Motor neuron (in vitro differentiated cells): ENCODE data around the gene TTC38. TPM values are rescaled to one million over a fixed set of nuclear protein-coding genes. Genes with fewer than 3 reads are reported as not detected.

Source experiments
- ATAC-seq, 8 experiments: fragments of 200-7000 bp; cut with Tn5 transposase; replicated peaks in 6 of 8; 2 replicates each; pipeline ENCODE4 v1.8.0; 2021; ENCODE audit warnings: mild to moderate bottlenecking in 8 of 8, moderate library complexity in 8 of 8
- H3K27ac ChIP-seq, 2 donors: fragments of 250-450 bp; sonication (Bioruptor Pico); 2 replicates each; pipeline ENCODE4 v1.9.0; 2021; ENCODE audit warnings: antibody characterized with exemption in 2 of 2, mild to moderate bottlenecking in 2 of 2, moderate library complexity in 1 of 2
- H3K4me1 ChIP-seq, 2 donors: fragments of 250-450 bp; sonication (Bioruptor Pico); replicated peaks in 1 of 2; 2 replicates each; pipeline ENCODE4 v1.6.1; 2021; ENCODE audit warnings: antibody characterized with exemption in 2 of 2, mild to moderate bottlenecking in 2 of 2, moderate library complexity in 1 of 2
- H3K4me3 ChIP-seq, 5 donors: fragments of 250-450 bp; sonication (Bioruptor Pico); 2 replicates each; pipeline ENCODE4 v1.9.0; 2021; ENCODE audit warnings: antibody characterized with exemption in 5 of 5, mild to moderate bottlenecking in 5 of 5, moderate library complexity in 4 of 5
- WGBS, 10 experiments: fragments of 450-650 bp; shearing (Covaris generic); methylation state at CpG; one replicate each; pipeline ENCODE4 v1.0.0; 2022; 5-methylcytosine and 5-hydroxymethylcytosine counted together
- in situ Hi-C, 9 experiments: fragments of 400-800 bp; cut with MboI; loops; one replicate each; pipeline ENCODE4 v1.15.0; 2021; ENCODE audit warnings: low sequenced_read_pairs in 9 of 9, low pct_unique_long_range_greater_than_20kb in 2 of 9; ENCODE audit not compliant: unreplicated experiment in 9 of 9
- total RNA-seq, 8 experiments: library from RNA; unstranded; fragments of 300-600 nt; gene quantifications; 2 replicates each; pipeline versions ENCODE4 v1.2.3 to v1.2.4, GENCODE V29; 2022

Gene TTC38
- 10 to 100 TPM in 5 of 8 experiments, 1 to 10 TPM in 3; 6.2 to 25.2 (median 13.8) TPM for total RNA-seq

- peak within 1 kb of the TSS in 1 of 2 donors; percentile 19 for H3K27ac ChIP-seq
- peak; percentile 92 to 97 (median 96) for ATAC-seq
- 0 to 19% (median 6%) methylated on average over 1 to 11 of the region's 74 CpGs; no CpG with 5 or more reads in 5 of the 10 experiments for WGBS, 10 experiments
- peak within 1 kb of the TSS; percentile 32 to 73 (median 54) for H3K4me3 ChIP-seq
- in situ Hi-C loops, result no loop called here
- no peaks in the 10 kb centered on the region for H3K4me1 ChIP-seq
Observed at GRCh38 chr22:46267431-46268279, at the start of gene TTC38. TSS of gene TTC38 (plus strand) at chr22:46268008. CDS start at chr22:46268040, 32 bp downstream.

GRCh38 chr22:46219636-46220035 is 48.2 kb upstream of the TTC38 start:
- Histone ChIP-seq H3K4me1 (peaks cover 3% of the 10 kb centered on the region in 2 donors), H3K27ac (no peak overlapping the region), H3K4me3 (no peak overlapping the region)
- 70 to 100% (median 84%) methylated on average over 3 to 7 of the region's 10 CpGs; no CpG with 5 or more reads in 2 of the 10 experiments for WGBS, 10 experiments
- no peak for ATAC-seq
- in situ Hi-C loops, result no loop called here

GRCh38 chr22:46220921-46221320 is 46.9 kb upstream of the TTC38 start:
- H3K27ac ChIP-seq, result no peak overlapping the region
- H3K4me1 ChIP-seq, result peaks cover 9% of the 10 kb centered on the region in 2 donors
- in situ Hi-C loops, result no loop called here
- H3K4me3 ChIP-seq, result no peak overlapping the region
- no peak for ATAC-seq
- WGBS, 10 experiments, result 50 to 97% (median 85%) methylated on average over 1 to 4 of the region's 5 CpGs; no CpG with 5 or more reads in 2 of the 10 experiments

- Histone ChIP-seq H3K4me3 (no peak overlapping the region), H3K4me1 (peaks cover 9% of the 10 kb centered on the region in 2 donors), H3K27ac (peak overlapping the region in 1 of 2 donors; percentile 76)
- in situ Hi-C loops, result no loop called here
- ATAC-seq, result peak in 5 of 8 experiments; percentile 77 to 88 (median 82)
- 75 to 100% (median 90%) methylated on average over 1 to 11 of the region's 23 CpGs; no CpG with 5 or more reads in 2 of the 10 experiments for WGBS, 10 experiments
Observed at GRCh38 chr22:46224044-46224897, 43.5 kb upstream of the TTC38 start.

GRCh38 chr22:46224898-46225290 is 42.9 kb upstream of the TTC38 start:
- Histone ChIP-seq H3K4me3 (no peak overlapping the region), H3K4me1 (peaks cover 9% of the 10 kb centered on the region in 2 donors), H3K27ac (peak overlapping the region in 1 of 2 donors; percentile 76)
- in situ Hi-C loops, result no loop called here
- peak in 5 of 8 experiments; percentile 57 to 90 (median 76) for ATAC-seq
- 20 to 100% (median 92%) methylated on average over 1 to 4 of the region's 10 CpGs; no CpG with 5 or more reads in 5 of the 10 experiments for WGBS, 10 experiments

GRCh38 chr22:46225631-46226030 is 42.2 kb upstream of the TTC38 start:
- in situ Hi-C loops, result no loop called here
- WGBS, 10 experiments, result 80 to 100% (median 94%) methylated on average over 2 to 5 of the region's 7 CpGs; no CpG with 5 or more reads in 3 of the 10 experiments
- peaks cover 9% of the 10 kb centered on the region in 2 donors for H3K4me1 ChIP-seq
- no peak overlapping the region for H3K4me3 ChIP-seq
- no peak overlapping the region for H3K27ac ChIP-seq
- no peak for ATAC-seq

GRCh38 chr22:46226577-46226976 is 41.2 kb upstream of the TTC38 start:
- Histone ChIP-seq H3K4me3 (no peak overlapping the region), H3K4me1 (peaks cover 9% of the 10 kb centered on the region in 2 donors), H3K27ac (no peak overlapping the region)
- in situ Hi-C loops, result no loop called here
- no peak for ATAC-seq
- 71 to 100% (median 93%) methylated on average over 2 to 7 of the region's 7 CpGs; no CpG with 5 or more reads in 2 of the 10 experiments for WGBS, 10 experiments

- in situ Hi-C loops, result no loop called here
- WGBS, 10 experiments, result 60 to 100% (median 98%) methylated on average over 1 to 8 of the region's 8 CpGs
- Histone ChIP-seq H3K27ac (no peak overlapping the region), H3K4me3 (no peak overlapping the region), H3K4me1 (peaks cover 5% of the 10 kb centered on the region in 2 donors)
- no peak for ATAC-seq
Observed at GRCh38 chr22:46229701-46230100, 38.1 kb upstream of the TTC38 start.

- Histone ChIP-seq H3K27ac (no peak overlapping the region), H3K4me3 (no peak overlapping the region), H3K4me1 (no peaks in the 10 kb centered on the region)
- 78 to 100% (median 92%) methylated on average over 1 to 11 of the region's 13 CpGs for WGBS, 10 experiments
- ATAC-seq, result no peak
- in situ Hi-C loops, result no loop called here
Observed at GRCh38 chr22:46230262-46230901, 37.4 kb upstream of the TTC38 start.

GRCh38 chr22:46233231-46233630 is 34.6 kb upstream of the TTC38 start:
- Histone ChIP-seq H3K4me1 (no peaks in the 10 kb centered on the region), H3K27ac (no peak overlapping the region), H3K4me3 (no peak overlapping the region)
- 50 to 100% (median 82%) methylated on average over 1 to 8 of the region's 9 CpGs for WGBS, 10 experiments
- peak in 5 of 8 experiments; percentile 31 to 60 (median 44) for ATAC-seq
- in situ Hi-C loops, result no loop called here

- ATAC-seq, result no peak
- Histone ChIP-seq H3K4me3 (no peak overlapping the region), H3K4me1 (no peaks in the 10 kb centered on the region), H3K27ac (no peak overlapping the region)
- 60 to 100% (median 96%) methylated on average over 1 to 5 of the region's 12 CpGs; no CpG with 5 or more reads in 4 of the 10 experiments for WGBS, 10 experiments
- in situ Hi-C loops, result no loop called here
Observed at GRCh38 chr22:46234969-46235368, 32.8 kb upstream of the TTC38 start.

- peak in 1 of 8 experiments; percentile 56 for ATAC-seq
- in situ Hi-C loops, result no loop called here
- Histone ChIP-seq H3K27ac (no peak overlapping the region), H3K4me3 (no peak overlapping the region), H3K4me1 (peaks cover 12 to 17% of the 10 kb centered on the region in 2 donors)
- WGBS, 10 experiments, result 40 to 100% (median 70%) methylated on average over 1 to 8 of the region's 12 CpGs; no CpG with 5 or more reads in 5 of the 10 experiments
Observed at GRCh38 chr22:46237453-46238124, 30.2 kb upstream of the TTC38 start.
